Gastrocnemius medialis (tissue), 4 donors: ENCODE data around the gene NAV2.

Experiments used
- CTCF ChIP-seq, 5 experiments: fragments of 450-650 bp in 3 of 5; fragments of 200-600 bp in 2 of 5; sonication (generic) in 2 of 5; IDR thresholded peaks in 4 of 5; conservative IDR thresholded peaks in 1 of 5; 1 replicate in 4 of 5; 2 replicates in 1 of 5; pipeline ENCODE4 v1.5.1; 2016 to 2019; ENCODE audit warnings: antibody characterized with exemption in 5 of 5, mild to moderate bottlenecking in 3 of 5, moderate library complexity in 3 of 5
- POLR2A ChIP-seq, 2 donors: fragments of 450-650 bp; IDR thresholded peaks; one replicate each; pipeline ENCODE4 v1.6.1; 2017; ENCODE audit warnings: antibody characterized with exemption in 2 of 2, mild to moderate bottlenecking in 2 of 2, moderate library complexity in 2 of 2

GRCh38 chr11:19775622-19776021, 63.0 kb downstream of the NAV2 start:
- TF ChIP-seq POLR2A (IDR thresholded peaks at IDR 0.05) (no peak), CTCF (IDR thresholded peaks at IDR 0.05 in 4 of 5, conservative IDR thresholded peaks at IDR 0.05 in 1 of 5) (no peak)
